ENCODE results near the gene MAST4. TPM values are rescaled to one million over a fixed set of nuclear protein-coding genes. Genes with fewer than 3 reads are reported as not detected.

Gene MAST4
- total RNA-seq, 1 donor from 2014 or later, result 17.2 TPM

DNA sequence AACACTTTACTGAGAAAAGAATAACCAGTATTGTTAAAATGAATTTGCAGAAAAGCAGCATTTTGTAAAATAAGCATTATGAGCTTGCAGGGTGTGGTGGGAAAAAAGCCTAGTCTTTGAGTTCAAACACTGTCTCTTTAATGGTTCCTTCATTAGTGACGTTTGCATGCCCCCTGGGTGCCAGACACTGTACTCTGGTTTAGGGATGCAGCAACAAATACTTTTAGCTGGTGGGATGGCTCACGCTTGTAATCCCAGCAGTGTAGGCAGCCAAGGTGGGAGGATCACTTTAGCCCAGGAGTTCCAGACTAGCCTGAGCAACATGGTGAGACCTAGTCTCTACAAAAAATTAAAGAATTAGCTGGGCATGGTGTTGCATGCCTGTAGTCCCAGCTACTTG lies 62.3 kb downstream of the MAST4 start:
- intact Hi-C loops (cut with micrococcal nuclease), result loop anchor here (1.0 kb wide), 1 partner anchor 351 kb away; no protein-coding TSS in a partner anchor
- CTCF ChIA-PET, result interaction anchor here (1.3 kb wide), 3 partner anchors 14 to 352 kb away, joined by 3 to 9 read pairs (median 4); no protein-coding TSS in a partner anchor
- no peak overlapping the region for H3K27ac Mint-ChIP-seq
- ATAC-seq (ENCODE audit: low read depth) (no peak), DNase-seq (no peak)
- POLR2A ChIA-PET, result no interaction called here
- no peak overlapping the region for H3K4me3 Mint-ChIP-seq
- H3K36me3 Mint-ChIP-seq (ENCODE audit: low read depth), result no peaks in the 10 kb centered on the region
- H3K4me1 Mint-ChIP-seq, result no peaks in the 10 kb centered on the region
- no peaks in the 10 kb centered on the region for H3K9me3 Mint-ChIP-seq
- TF ChIP-seq, protein P1, sequence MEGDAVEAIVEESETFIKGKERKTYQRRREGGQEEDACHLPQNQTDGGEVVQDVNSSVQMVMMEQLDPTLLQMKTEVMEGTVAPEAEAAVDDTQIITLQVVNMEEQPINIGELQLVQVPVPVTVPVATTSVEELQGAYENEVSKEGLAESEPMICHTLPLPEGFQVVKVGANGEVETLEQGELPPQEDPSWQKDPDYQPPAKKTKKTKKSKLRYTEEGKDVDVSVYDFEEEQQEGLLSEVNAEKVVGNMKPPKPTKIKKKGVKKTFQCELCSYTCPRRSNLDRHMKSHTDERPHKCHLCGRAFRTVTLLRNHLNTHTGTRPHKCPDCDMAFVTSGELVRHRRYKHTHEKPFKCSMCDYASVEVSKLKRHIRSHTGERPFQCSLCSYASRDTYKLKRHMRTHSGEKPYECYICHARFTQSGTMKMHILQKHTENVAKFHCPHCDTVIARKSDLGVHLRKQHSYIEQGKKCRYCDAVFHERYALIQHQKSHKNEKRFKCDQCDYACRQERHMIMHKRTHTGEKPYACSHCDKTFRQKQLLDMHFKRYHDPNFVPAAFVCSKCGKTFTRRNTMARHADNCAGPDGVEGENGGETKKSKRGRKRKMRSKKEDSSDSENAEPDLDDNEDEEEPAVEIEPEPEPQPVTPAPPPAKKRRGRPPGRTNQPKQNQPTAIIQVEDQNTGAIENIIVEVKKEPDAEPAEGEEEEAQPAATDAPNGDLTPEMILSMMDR (IDR thresholded peaks at IDR 0.05), result no peak
- H3K27me3 Mint-ChIP-seq, result no peaks in the 10 kb centered on the region

DNA sequence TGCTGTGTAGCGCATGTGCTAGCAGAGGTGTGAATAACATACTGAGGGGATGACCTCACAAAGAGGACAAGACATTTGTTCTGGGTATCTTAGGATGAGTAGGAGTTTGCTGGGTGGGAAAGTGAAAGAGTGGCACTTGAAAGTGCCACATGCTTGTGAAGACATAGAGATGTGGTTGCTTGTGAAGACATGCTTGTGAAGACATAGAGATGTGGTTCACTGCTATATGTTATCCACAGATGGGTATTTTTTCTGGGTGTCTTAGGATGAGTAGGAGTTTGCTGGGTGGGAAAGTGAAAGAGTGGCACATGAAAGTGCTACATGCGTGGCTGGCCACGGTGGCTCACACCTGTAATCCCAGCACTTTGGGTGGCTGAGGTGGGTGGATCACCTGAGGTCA lies 63.6 kb downstream of the MAST4 start:
- no peaks in the 10 kb centered on the region for H3K4me1 Mint-ChIP-seq
- intact Hi-C loops (cut with micrococcal nuclease), result no loop called here

DNA sequence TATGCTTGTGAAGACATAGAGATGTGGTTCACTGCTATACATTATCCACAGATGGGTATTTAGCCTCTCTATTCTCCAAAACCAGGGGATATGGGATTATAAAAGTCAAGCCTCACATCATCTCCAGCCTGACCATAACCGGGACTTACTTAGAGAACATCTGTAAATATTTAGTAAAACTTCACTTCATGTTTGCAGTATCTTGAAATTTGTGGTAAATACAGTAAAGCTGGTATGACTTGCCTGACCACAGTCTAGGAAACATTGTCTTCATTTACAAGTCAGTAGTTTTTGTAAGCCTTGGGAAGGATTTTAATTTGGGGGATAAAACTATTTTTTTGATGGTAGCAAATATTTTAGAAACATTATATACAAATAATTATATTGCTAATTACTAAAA lies 64.2 kb downstream of the MAST4 start:
- TF ChIP-seq, protein P1 (IDR thresholded peaks at IDR 0.05), result no peak
- intact Hi-C loops (cut with micrococcal nuclease), result no loop called here
- no peaks in the 10 kb centered on the region for H3K36me3 Mint-ChIP-seq (ENCODE audit: low read depth)

More for the DNA sequence above, 63.6 kb downstream of the MAST4 start:
- Mint-ChIP-seq H3K36me3 (ENCODE audit: low read depth) (no peaks in the 10 kb centered on the region), H3K27me3 (peaks cover 4% of the 10 kb centered on the region), H3K4me3 (no peak overlapping the region), H3K9me3 (peaks cover under 1% of the 10 kb centered on the region), H3K27ac (no peak overlapping the region)
- TF ChIP-seq, protein P1 (IDR thresholded peaks at IDR 0.05), result no peak
- no peak for ATAC-seq (ENCODE audit: low read depth)
- DNase-seq, result no peak
- POLR2A ChIA-PET, result no interaction called here
- CTCF ChIA-PET, result interaction anchor here (1.3 kb wide), 1 partner anchor 353 kb away, joined by 9 read pairs; no protein-coding TSS in a partner anchor

DNA sequence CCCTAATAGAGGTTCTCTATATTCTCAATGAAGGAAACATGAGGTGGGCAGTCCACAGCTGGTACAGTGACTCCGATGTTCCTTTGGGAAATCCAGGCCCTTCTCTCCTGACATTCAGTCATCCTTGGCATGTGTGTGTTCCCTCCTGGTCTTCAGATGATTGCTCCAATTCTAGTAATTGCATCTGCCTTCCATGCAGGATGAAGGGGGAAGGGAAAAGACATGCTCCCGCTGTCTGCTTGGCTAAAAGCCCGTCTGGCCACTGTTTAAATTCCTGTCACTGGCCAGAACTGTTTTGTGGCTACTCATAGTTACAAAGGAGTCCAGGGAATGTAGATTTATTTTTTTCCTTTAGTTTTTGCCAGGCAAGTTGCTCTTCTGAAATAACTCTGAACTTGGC lies 65.0 kb downstream of the MAST4 start:
- Mint-ChIP-seq H3K9me3 (peaks cover 2% of the 10 kb centered on the region), H3K27ac (no peak overlapping the region), H3K27me3 (peaks cover 4% of the 10 kb centered on the region), H3K36me3 (ENCODE audit: low read depth) (no peaks in the 10 kb centered on the region), H3K4me1 (no peaks in the 10 kb centered on the region), H3K4me3 (no peak overlapping the region)
- TF ChIP-seq, protein P1 (IDR thresholded peaks at IDR 0.05), result no peak
- no peak for DNase-seq
- intact Hi-C loops (cut with micrococcal nuclease), result no loop called here
- no peak for ATAC-seq (ENCODE audit: low read depth)
- POLR2A ChIA-PET, result no interaction called here
- CTCF ChIA-PET, result no interaction called here

More for the DNA sequence above, 64.2 kb downstream of the MAST4 start:
- no peaks in the 10 kb centered on the region for H3K4me1 Mint-ChIP-seq
- H3K27ac Mint-ChIP-seq, result no peak overlapping the region
- ATAC-seq (ENCODE audit: low read depth), result no peak
- H3K9me3 Mint-ChIP-seq, result peaks cover 2% of the 10 kb centered on the region
- H3K4me3 Mint-ChIP-seq, result no peak overlapping the region
- peaks cover 4% of the 10 kb centered on the region for H3K27me3 Mint-ChIP-seq
- POLR2A ChIA-PET, result no interaction called here
- CTCF ChIA-PET, result no interaction called here
- DNase-seq, result no peak

DNA sequence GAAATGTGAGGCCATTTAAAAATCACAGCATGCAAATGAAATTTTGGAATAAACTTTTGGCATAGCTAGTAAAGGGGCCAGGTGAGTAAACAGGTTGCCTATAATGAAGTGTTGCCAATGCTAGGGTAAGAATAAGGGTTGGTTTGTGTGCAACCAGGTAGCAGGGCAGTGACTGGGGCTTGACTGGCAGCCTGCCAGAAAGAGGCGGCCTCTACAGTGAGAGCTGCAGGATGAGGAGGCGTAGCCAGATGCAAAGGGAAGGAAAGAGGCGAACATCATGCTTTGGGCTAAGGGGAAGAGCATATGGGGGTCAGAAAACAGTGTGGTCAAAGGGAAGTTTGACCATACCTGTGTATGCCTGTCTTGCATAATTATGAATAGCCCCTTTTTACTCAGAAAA lies 70.6 kb downstream of the MAST4 start:
- TF ChIP-seq, protein P1 (IDR thresholded peaks at IDR 0.05), result no peak
- Mint-ChIP-seq H3K27ac (no peak overlapping the region), H3K4me3 (no peak overlapping the region), H3K9me3 (peaks cover 2% of the 10 kb centered on the region), H3K27me3 (peaks cover 4% of the 10 kb centered on the region), H3K4me1 (no peaks in the 10 kb centered on the region), H3K36me3 (ENCODE audit: low read depth) (no peaks in the 10 kb centered on the region)
- intact Hi-C loops (cut with micrococcal nuclease), result no loop called here
- CTCF ChIA-PET, result no interaction called here
- DNase-seq, result no peak
- no peak for ATAC-seq (ENCODE audit: low read depth)
- POLR2A ChIA-PET, result no interaction called here

Measured in activated B cell treated with CpG ODN at 0.5 μM for 24 hours (primary cell).